HepG2 (cell line): ENCODE measurements around the gene ADAM19. TPM values are rescaled to one million over a fixed set of nuclear protein-coding genes. Genes with fewer than 3 reads are reported as not detected.

Experiments
- ATAC-seq: fragments of 200-7000 bp; cut with Tn5 transposase; 3 replicates; pipeline ENCODE4 v1.9.1; 2020; ENCODE audit warnings: mild to moderate bottlenecking, moderate library complexity
- BruUV-seq: library from RNA; stranded (reverse); fragments of 400-500 nt; replicated peaks from 2 replicates; lab custom pipeline; 2021; lab: Mats Ljungman, UMichigan
- CTCF ChIA-PET: fragments of 300-600 bp; formaldehyde crosslinking; extraction: SDS; loops from one replicate; lab custom pipeline; 2021; ENCODE audit warnings: low total read pairs, inconsistent platforms, low intra/inter-chr PET ratio; lab: Yijun Ruan, JAX
- POLR2A ChIA-PET: fragments of 350-600 bp; sonication (Branson Sonifier 250); formaldehyde crosslinking; loops from one replicate; lab custom pipeline; 2020; ENCODE audit warnings: antibody characterized with exemption, inconsistent platforms; lab: Yijun Ruan, JAX
- DNase-seq: peaks from one replicate; pipeline ENCODE4 v3.0.0-alpha.2; 2015; ENCODE audit warnings: low spot score
- FAIRE-seq: peaks from 3 replicates; lab custom pipeline; 2011; peaks lifted over from hg19 to GRCh38; lab: Jason Lieb, UNC
- H2AFZ ChIP-seq: one replicate; pipeline ENCODE4 v1.6.1; 2011; ENCODE audit warnings: low read length, inconsistent platforms
- H3K27ac ChIP-seq: fragments of 300-600 bp; 3 replicates; pipeline ENCODE4 v1.8.0; 2011; ENCODE audit warnings: mixed run types, mild to moderate bottlenecking, mixed read lengths, low read length, inconsistent platforms; ENCODE audit not compliant: insufficient read depth; ENCODE audit errors: extremely low read length
- H3K27me3 ChIP-seq, 2 experiments: fragments of 200-600 bp in 1 of 2; 2 replicates in 1 of 2; 3 replicates in 1 of 2; pipeline versions ENCODE4 v1.6.0 to v1.8.0; 2011; ENCODE audit warnings: low read length in 2 of 2, mild to moderate bottlenecking in 2 of 2, moderate library complexity in 2 of 2, inconsistent platforms in 1 of 2; ENCODE audit not compliant: insufficient read depth in 2 of 2, control insufficient read depth in 1 of 2
- H3K36me3 ChIP-seq, 2 experiments: fragments of 200-600 bp in 1 of 2; replicated peaks in 1 of 2; 2 replicates in 1 of 2; 3 replicates in 1 of 2; pipeline versions ENCODE4 v1.5.1 to v1.8.0; 2011; ENCODE audit warnings: low read length in 2 of 2, inconsistent platforms in 1 of 2; ENCODE audit not compliant: insufficient read depth in 2 of 2, control insufficient read depth in 1 of 2
- H3K4me1 ChIP-seq: 2 replicates; pipeline ENCODE4 v1.5.1; 2012; ENCODE audit warnings: low read length, inconsistent platforms; ENCODE audit not compliant: insufficient read depth
- H3K4me2 ChIP-seq: 2 replicates; pipeline ENCODE4 v1.6.0; 2011; ENCODE audit warnings: low read depth, low read length, inconsistent platforms
- H3K4me3 ChIP-seq, 3 experiments: fragments of 200-600 bp in 1 of 3; sonication (generic), shearing (Covaris generic) in 1 of 3; replicated peaks in 1 of 3; 2 replicates each; pipeline ENCODE4 v1.5.1; 2011 to 2016; ENCODE audit warnings: low read length in 3 of 3, inconsistent platforms in 2 of 3, low read depth in 2 of 3, mild to moderate bottlenecking in 2 of 3, control low read depth in 1 of 3, mixed read lengths in 1 of 3; ENCODE audit not compliant: insufficient read depth in 1 of 3
- H3K79me2 ChIP-seq: one replicate; pipeline ENCODE4 v1.6.1; 2011; ENCODE audit warnings: low read length, inconsistent platforms; ENCODE audit not compliant: insufficient read depth
- H3K9ac ChIP-seq: 2 replicates; pipeline ENCODE4 v1.6.0; 2011; ENCODE audit warnings: mild to moderate bottlenecking, low read depth, low read length, inconsistent platforms; ENCODE audit not compliant: insufficient read depth
- H3K9me3 ChIP-seq: 2 replicates; pipeline ENCODE4 v1.5.1; 2012; ENCODE audit warnings: mild to moderate bottlenecking, low read length
- H4K20me1 ChIP-seq: 2 replicates; pipeline ENCODE4 v1.6.0; 2011; ENCODE audit warnings: inconsistent platforms, mild to moderate bottlenecking, low read length, moderate library complexity; ENCODE audit not compliant: insufficient read depth
- ATF6 ChIP-seq: sonication (generic); formaldehyde crosslinking; conservative IDR thresholded peaks from 2 replicates; pipeline ENCODE4 v1.4.0; 2020; ENCODE audit warnings: missing genetic modification reagents
- MXD4 ChIP-seq: IDR thresholded peaks from 2 replicates; pipeline ENCODE4 v1.6.1; 2016; ENCODE audit warnings: mild to moderate bottlenecking, missing biosample characterization, missing genetic modification reagents
- NONO ChIP-seq, 2 experiments: fragments of 450-650 bp in 1 of 2; sonication (generic) in 1 of 2; formaldehyde crosslinking in 1 of 2; IDR thresholded peaks in 1 of 2; conservative IDR thresholded peaks in 1 of 2; 2 replicates each; pipeline versions ENCODE4 v1.6.1 to v1.8.0; 2017 to 2022; ENCODE audit warnings: mild to moderate bottlenecking in 1 of 2, missing genetic modification reagents in 1 of 2, moderate library complexity in 1 of 2
- SIX1 ChIP-seq: sonication (generic); formaldehyde crosslinking; IDR thresholded peaks from 2 replicates; pipeline ENCODE4 v1.4.0; 2020; ENCODE audit warnings: missing genetic modification reagents, borderline replicate concordance
- WIZ ChIP-seq: sonication (generic); formaldehyde crosslinking; IDR thresholded peaks from 2 replicates; pipeline ENCODE4 v1.5.1; 2020; ENCODE audit warnings: mild to moderate bottlenecking, missing genetic modification reagents
- WGBS: methylation state at CpG from one replicate; pipeline ENCODE4 v1.1.6; 2017; ENCODE audit warnings: low lambda C conversion rate; 5-methylcytosine and 5-hydroxymethylcytosine counted together
- in situ Hi-C: cut with HindIII; loops from 2 replicates; pipeline ENCODE4 v1.10.0; 2017; ENCODE audit warnings: low pct_unique_long_range_greater_than_20kb; ENCODE audit not compliant: extremely low pct_ligation_motif_present
- intact Hi-C: fragments of 100-400 bp; cut with micrococcal nuclease; formaldehyde crosslinking; loops from one replicate; pipeline ENCODE4 v1.10.0; 2022; ENCODE audit not compliant: unreplicated experiment
- polyA plus RNA-seq, 8 experiments: library from polyadenylated mRNA; depleted of rRNA in 3 of 8; stranded (reverse) in 7 of 8; unstranded in 1 of 8; fragments of >200 nt; fragmentation: Illumina TruSeq in 4 of 8; extraction: Trizol in 4 of 8; gene quantifications; 2 replicates each; pipeline versions ENCODE4 v1.2.1 to v1.2.3, GENCODE V29; 2011 to 2016; ENCODE audit warnings: low read depth in 4 of 8, missing spikeins in 1 of 8, mixed read lengths in 1 of 8; ENCODE audit not compliant: insufficient read depth in 1 of 8
- total RNA-seq, 5 experiments: library from RNA; depleted of rRNA; stranded (reverse); fragments of >200 nt; fragmentation: Illumina TruSeq; extraction: Trizol; gene quantifications; 2 replicates each; pipeline ENCODE4 v1.2.3, GENCODE V29; 2016; ENCODE audit warnings: low read depth in 1 of 5

The ADAM19 gene
- total and polyA plus RNA-seq, 2 of the 13 experiments (the other 11 are each of a cell fraction or from before 2014, with no cell fraction given), result 0.38 to 0.74 TPM

GRCh38 chr5:157457391-157457790 is 118.2 kb downstream of the ADAM19 start:
- H3K79me2 ChIP-seq, result no peaks in the 10 kb centered on the region
- no peak overlapping the region for H3K4me2 ChIP-seq
- in situ Hi-C loops (no loop called here), intact Hi-C loops (no loop called here)
- H3K4me3 ChIP-seq, result no peak overlapping the region
- no peak for DNase-seq
- H3K27me3 ChIP-seq, result peaks cover 4 to 34% of the 10 kb centered on the region in 2 experiments; a peak in 3 of 5 replicates
- H3K9ac ChIP-seq, result no peak overlapping the region
- no peak for TF ChIP-seq WIZ
- WGBS, result 33% methylated on average over 5 of the region's 5 CpGs
- no peak for ATAC-seq
- H2AFZ ChIP-seq, result no peak overlapping the region
- FAIRE-seq, result no peak
- no peaks in the 10 kb centered on the region for H3K4me1 ChIP-seq
- H3K9me3 ChIP-seq, result no peaks in the 10 kb centered on the region
- no peaks in the 10 kb centered on the region for H4K20me1 ChIP-seq
- H3K27ac ChIP-seq, result no peak overlapping the region
- CTCF ChIA-PET, result no interaction called here
- no peaks in the 10 kb centered on the region for H3K36me3 ChIP-seq
- BruUV-seq, result no TSS peak
- POLR2A ChIA-PET, result no interaction called here

GRCh38 chr5:157456301-157456700 is 119.3 kb downstream of the ADAM19 start:
- no peaks in the 10 kb centered on the region for H3K9me3 ChIP-seq
- no peaks in the 10 kb centered on the region for H3K79me2 ChIP-seq
- in situ Hi-C loops (no loop called here), intact Hi-C loops (no loop called here)
- CTCF ChIA-PET, result no interaction called here
- BruUV-seq, result no TSS peak
- no peak overlapping the region for H3K4me2 ChIP-seq
- H3K27me3 ChIP-seq, result peaks cover 4 to 27% of the 10 kb centered on the region in 2 experiments; a peak in 3 of 5 replicates
- H3K9ac ChIP-seq, result no peak overlapping the region
- no peaks in the 10 kb centered on the region for H3K36me3 ChIP-seq
- H2AFZ ChIP-seq, result no peak overlapping the region
- no CpG with 5 or more reads among the region's 5 CpGs for WGBS
- H3K4me3 ChIP-seq, result no peak overlapping the region
- H3K27ac ChIP-seq, result no peak overlapping the region
- DNase-seq, result no peak
- H3K4me1 ChIP-seq, result no peaks in the 10 kb centered on the region
- POLR2A ChIA-PET, result no interaction called here
- no peaks in the 10 kb centered on the region for H4K20me1 ChIP-seq
- ATAC-seq, result no peak
- no peak for FAIRE-seq
- TF ChIP-seq ATF6 (no peak), SIX1 (CRISPR knock-in tag) (no peak), NONO (IDR thresholded peaks at IDR 0.05) (no peak), NONO (CRISPR knock-in tag; conservative IDR thresholded peaks at IDR 0.05) (no peak), MXD4 (CRISPR knock-in tag) (no peak)
